Activated B cell treated with CpG ODN at 0.5 μM for 24 hours (primary cell): ENCODE data around the gene GARIN5A. TPM values are rescaled to one million over a fixed set of nuclear protein-coding genes. Genes with fewer than 3 reads are reported as not detected.
A peak's percentile ranks its signal among the peaks of the same experiment; 100 is the strongest.
"Not testable (repeated sequence)": the region's sequence is repeated elsewhere in the genome, so short reads cannot be mapped to it uniquely, and the experiment has no call there.

Experiments
- ATAC-seq: fragments of 200-7000 bp; cut with Tn5 transposase; one replicate; pipeline ENCODE4 v1.10.0; 2021; ENCODE audit warnings: low read depth, mild to moderate bottlenecking, moderate library complexity
- CTCF ChIA-PET: fragments of 350-600 bp; sonication (Branson Sonifier 250); formaldehyde crosslinking; loops from one replicate; lab custom pipeline; 2021; ENCODE audit warnings: antibody characterized with exemption; lab: Charles Lee
- POLR2A ChIA-PET: fragments of 350-600 bp; sonication (Branson Sonifier 250); formaldehyde crosslinking; loops from one replicate; lab custom pipeline; 2021; ENCODE audit warnings: antibody characterized with exemption; lab: Charles Lee
- DNase-seq: peaks from one replicate; pipeline ENCODE4 v3.0.0; 2022
- H3K27ac Mint-ChIP-seq: one replicate; pipeline ENCODE4 v1.8.0; 2020; ENCODE audit warnings: mixed read lengths
- H3K27me3 Mint-ChIP-seq: one replicate; pipeline ENCODE4 v1.8.0; 2021; ENCODE audit warnings: mixed read lengths
- H3K36me3 Mint-ChIP-seq: one replicate; pipeline ENCODE4 v1.8.0; 2021; ENCODE audit warnings: low read depth, mixed read lengths
- H3K4me1 Mint-ChIP-seq: one replicate; pipeline ENCODE4 v1.8.0; 2021; ENCODE audit warnings: mixed read lengths
- H3K4me3 Mint-ChIP-seq: one replicate; pipeline ENCODE4 v1.8.0; 2020; ENCODE audit warnings: mild to moderate bottlenecking, mixed read lengths
- H3K9me3 Mint-ChIP-seq: one replicate; pipeline ENCODE4 v1.8.0; 2020; ENCODE audit warnings: mixed read lengths
- intact Hi-C: fragments of 100-400 bp; cut with micrococcal nuclease; formaldehyde crosslinking; loops from one replicate; pipeline ENCODE4 v1.15.1; 2024
- total RNA-seq: library from RNA; stranded (reverse); gene quantifications from 2 replicates; pipeline ENCODE4 v1.2.3, GENCODE V29; 2022
- TF ChIP-seq, protein P1 (sequence below): fragments of 200-600 bp; IDR thresholded peaks from one replicate; pipeline ENCODE4 v1.8.0; 2022; ENCODE audit warnings: antibody characterized with exemption, mild to moderate bottlenecking

The GARIN5A gene
- total RNA-seq, 1 donor from 2014 or later: 0.67 TPM

GRCh38 chr19:50477751-50478515, 1.3 kb upstream of the GARIN5A start:
- intact Hi-C loops: loop anchor here (5.0 kb wide), 1 partner anchor 199 kb away; no protein-coding TSS in a partner anchor
- Mint-ChIP-seq H3K9me3 (no peaks in the 10 kb centered on the region), H3K4me3 (peak overlapping the region; percentile 93), H3K27ac (no peak overlapping the region), H3K36me3 (peaks cover 43% of the 10 kb centered on the region), H3K27me3 (no peaks in the 10 kb centered on the region), H3K4me1 (peaks cover 23% of the 10 kb centered on the region)
- TF ChIP-seq, protein P1, sequence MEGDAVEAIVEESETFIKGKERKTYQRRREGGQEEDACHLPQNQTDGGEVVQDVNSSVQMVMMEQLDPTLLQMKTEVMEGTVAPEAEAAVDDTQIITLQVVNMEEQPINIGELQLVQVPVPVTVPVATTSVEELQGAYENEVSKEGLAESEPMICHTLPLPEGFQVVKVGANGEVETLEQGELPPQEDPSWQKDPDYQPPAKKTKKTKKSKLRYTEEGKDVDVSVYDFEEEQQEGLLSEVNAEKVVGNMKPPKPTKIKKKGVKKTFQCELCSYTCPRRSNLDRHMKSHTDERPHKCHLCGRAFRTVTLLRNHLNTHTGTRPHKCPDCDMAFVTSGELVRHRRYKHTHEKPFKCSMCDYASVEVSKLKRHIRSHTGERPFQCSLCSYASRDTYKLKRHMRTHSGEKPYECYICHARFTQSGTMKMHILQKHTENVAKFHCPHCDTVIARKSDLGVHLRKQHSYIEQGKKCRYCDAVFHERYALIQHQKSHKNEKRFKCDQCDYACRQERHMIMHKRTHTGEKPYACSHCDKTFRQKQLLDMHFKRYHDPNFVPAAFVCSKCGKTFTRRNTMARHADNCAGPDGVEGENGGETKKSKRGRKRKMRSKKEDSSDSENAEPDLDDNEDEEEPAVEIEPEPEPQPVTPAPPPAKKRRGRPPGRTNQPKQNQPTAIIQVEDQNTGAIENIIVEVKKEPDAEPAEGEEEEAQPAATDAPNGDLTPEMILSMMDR: no peak
- DNase-seq (no peak), ATAC-seq (no peak)
- ChIA-PET CTCF (interaction anchor here (1.6 to 1.9 kb wide), 2 partner anchors 109 to 120 kb away, joined by 8 to 11 read pairs; no protein-coding TSS in a partner anchor), POLR2A (interaction anchor here (1.0 to 2.0 kb wide), 3 partner anchors 33 to 120 kb away, joined by 3 to 8 read pairs (median 3); partner anchors contain the start of gene JOSD2)

- peak overlapping the region; percentile 93 for H3K4me3 Mint-ChIP-seq
- H3K27ac Mint-ChIP-seq: peak overlapping the region; percentile 85
- TF ChIP-seq, protein P1: no peak
- DNase-seq: no peak
- intact Hi-C loops: loop anchor here (1.0 to 5.0 kb wide), 4 partner anchors 16 to 200 kb away; partner anchors contain the start of gene JOSD2
- H3K36me3 Mint-ChIP-seq: peaks cover 34% of the 10 kb centered on the region
- ChIA-PET CTCF (no interaction called here), POLR2A (interaction anchor here (0.5 to 1.5 kb wide), 5 partner anchors 45 to 1459 kb away, joined by 3 to 7 read pairs (median 3); partner anchors contain the start of gene NR1H2)
- peaks cover 23% of the 10 kb centered on the region for H3K4me1 Mint-ChIP-seq
- H3K27me3 Mint-ChIP-seq: no peaks in the 10 kb centered on the region
- H3K9me3 Mint-ChIP-seq: no peaks in the 10 kb centered on the region
- ATAC-seq: no peak
These were observed 225 bp upstream of the GARIN5A start for GRCh38 chr19:50476907-50477238.

GRCh38 chr19:50475736-50476223, 868 bp downstream of the GARIN5A start:
- intact Hi-C loops: loop anchor here (1.0 to 5.0 kb wide), 4 partner anchors 14 to 202 kb away; partner anchors contain the start of gene JOSD2
- Mint-ChIP-seq H3K27me3 (no peaks in the 10 kb centered on the region), H3K9me3 (no peaks in the 10 kb centered on the region), H3K27ac (peak overlapping the region; percentile 85), H3K4me3 (peak overlapping the region; percentile 93), H3K4me1 (peaks cover 23% of the 10 kb centered on the region), H3K36me3 (peaks cover 27% of the 10 kb centered on the region)
- POLR2A ChIA-PET: interaction anchor here (0.6 to 1.5 kb wide), 4 partner anchors 7 to 100 kb away, joined by 3 to 5 read pairs (median 3); partner anchors contain the start of gene NR1H2
- TF ChIP-seq, protein P1: no peak
- DNase-seq: no peak
- ATAC-seq: no peak
- CTCF ChIA-PET: no interaction called here

DNA sequence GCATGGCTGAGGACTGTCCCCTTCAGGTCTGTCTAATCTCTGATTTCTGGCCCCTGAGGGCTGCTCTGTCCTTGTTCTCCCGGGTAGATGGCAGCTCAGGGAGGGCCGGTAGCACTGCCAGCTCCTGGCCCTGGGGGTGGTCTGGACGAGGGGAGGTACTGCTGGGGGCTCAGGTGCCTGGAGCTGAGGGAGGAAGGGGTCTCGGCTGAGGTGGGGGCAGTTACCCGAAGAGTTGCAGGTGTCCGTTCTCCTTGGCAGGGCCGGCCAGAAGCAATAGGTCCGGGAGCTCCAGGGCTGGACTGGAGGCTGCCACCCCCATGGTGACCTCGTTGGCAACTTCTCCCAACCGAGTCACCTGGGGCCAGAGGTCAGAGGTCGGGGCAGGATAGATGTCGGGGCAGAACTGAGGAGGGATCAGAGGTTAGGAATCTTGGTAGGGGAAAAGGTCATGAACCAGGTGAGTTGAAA, 1.5 kb downstream of the GARIN5A start:
- ATAC-seq: no peak
- no peaks in the 10 kb centered on the region for H3K27me3 Mint-ChIP-seq
- peak overlapping the region; percentile 62 for H3K27ac Mint-ChIP-seq
- ChIA-PET POLR2A (interaction anchor here (1.0 to 1.5 kb wide), 2 partner anchors 36 to 47 kb away, joined by 3 to 4 read pairs; partner anchors contain the start of gene JOSD2), CTCF (interaction anchor here (0.8 kb wide), 1 partner anchor 14 kb away, joined by 3 read pairs; no protein-coding TSS in a partner anchor)
- H3K9me3 Mint-ChIP-seq: no peaks in the 10 kb centered on the region
- DNase-seq: no peak
- H3K36me3 Mint-ChIP-seq: peaks cover 25% of the 10 kb centered on the region
- H3K4me3 Mint-ChIP-seq: peak overlapping the region; percentile 93
- TF ChIP-seq, protein P1: no peak
- H3K4me1 Mint-ChIP-seq: peaks cover 23% of the 10 kb centered on the region
- intact Hi-C loops: loop anchor here (5.0 kb wide), 1 partner anchor 202 kb away; no protein-coding TSS in a partner anchor

GRCh38 chr19:50473336-50473735, 3.3 kb downstream of the GARIN5A start:
- H3K27me3 Mint-ChIP-seq, H3K9me3 Mint-ChIP-seq, intact Hi-C loops, ATAC-seq, DNase-seq, H3K4me3 Mint-ChIP-seq: not testable (repeated sequence)
- peak overlapping the region; percentile 16 for H3K27ac Mint-ChIP-seq
- CTCF ChIA-PET: interaction anchor here (0.5 to 0.7 kb wide), 2 partner anchors 24 to 449 kb away, joined by 3 to 4 read pairs; no protein-coding TSS in a partner anchor
- POLR2A ChIA-PET: interaction anchor here (0.9 to 1.6 kb wide), 3 partner anchors 38 to 116 kb away, joined by 5 to 8 read pairs (median 5); partner anchors contain the start of genes JOSD2 and SPIB
- peaks cover 19% of the 10 kb centered on the region for H3K4me1 Mint-ChIP-seq
- H3K36me3 Mint-ChIP-seq: peaks cover 13% of the 10 kb centered on the region
